Measurements from ENCODE around the gene PHYH. TPM values are rescaled to one million over a fixed set of nuclear protein-coding genes. Genes with fewer than 3 reads are reported as not detected.
"Not testable (repeated sequence)": the region's sequence is repeated elsewhere in the genome, so short reads cannot be mapped to it uniquely, and the experiment has no call there.

Gene PHYH
- total RNA-seq, 2 donors from 2014 or later = 10.9 to 14.6 TPM

- no peak overlapping the region for H3K4me3 Mint-ChIP-seq
- DNase-seq (no peak), ATAC-seq (no peak)
- H3K36me3 Mint-ChIP-seq (ENCODE audit: low read depth) = peaks cover 5% of the 10 kb centered on the region
- no peaks in the 10 kb centered on the region for H3K27me3 Mint-ChIP-seq
- no peak overlapping the region for H3K27ac Mint-ChIP-seq
- no peaks in the 10 kb centered on the region for H3K9me3 ChIP-seq (ENCODE audit: control insufficient read depth, low read length, poor library complexity, severe bottlenecking)
- peaks cover 5% of the 10 kb centered on the region for H3K4me1 Mint-ChIP-seq
Observed at GRCh38 chr10:13334556-13334955, 34.7 kb upstream of the PHYH start.

GRCh38 chr10:13331646-13332045 lies 31.8 kb upstream of the PHYH start:
- no peak for DNase-seq
- H3K27ac Mint-ChIP-seq = no peak overlapping the region
- peaks cover 5% of the 10 kb centered on the region for H3K36me3 Mint-ChIP-seq (ENCODE audit: low read depth)
- H3K27me3 Mint-ChIP-seq = no peaks in the 10 kb centered on the region
- no peaks in the 10 kb centered on the region for H3K4me1 Mint-ChIP-seq
- H3K4me3 Mint-ChIP-seq = no peak overlapping the region
- H3K9me3 ChIP-seq (ENCODE audit: control insufficient read depth, low read length, poor library complexity, severe bottlenecking) = no peaks in the 10 kb centered on the region
- ATAC-seq = no peak

GRCh38 chr10:13330980-13331379 lies 31.1 kb upstream of the PHYH start:
- not testable (repeated sequence) for H3K27me3 Mint-ChIP-seq; H3K36me3 Mint-ChIP-seq (ENCODE audit: low read depth); H3K4me1 Mint-ChIP-seq; H3K27ac Mint-ChIP-seq; ATAC-seq; H3K4me3 Mint-ChIP-seq; H3K9me3 ChIP-seq (ENCODE audit: control insufficient read depth, low read length, poor library complexity, severe bottlenecking); DNase-seq

GRCh38 chr10:13329565-13329964 lies 29.7 kb upstream of the PHYH start:
- H3K36me3 Mint-ChIP-seq (ENCODE audit: low read depth) = peaks cover 3% of the 10 kb centered on the region
- H3K27me3 Mint-ChIP-seq = no peaks in the 10 kb centered on the region
- H3K4me1 Mint-ChIP-seq = no peaks in the 10 kb centered on the region
- peak overlapping the region; percentile 60 for H3K27ac Mint-ChIP-seq
- no peaks in the 10 kb centered on the region for H3K9me3 ChIP-seq (ENCODE audit: control insufficient read depth, low read length, poor library complexity, severe bottlenecking)
- no peak for DNase-seq
- H3K4me3 Mint-ChIP-seq = no peak overlapping the region
- no peak for ATAC-seq

GRCh38 chr10:13328613-13329012 lies 28.7 kb upstream of the PHYH start:
- DNase-seq (no peak), ATAC-seq (no peak)
- Mint-ChIP-seq H3K36me3 (ENCODE audit: low read depth) (peaks cover 6% of the 10 kb centered on the region), H3K27ac (peak overlapping the region; percentile 63), H3K27me3 (no peaks in the 10 kb centered on the region), H3K4me3 (no peak overlapping the region), H3K4me1 (peaks cover 2% of the 10 kb centered on the region)
- no peaks in the 10 kb centered on the region for H3K9me3 ChIP-seq (ENCODE audit: control insufficient read depth, low read length, poor library complexity, severe bottlenecking)

- H3K4me1 Mint-ChIP-seq = peaks cover 2% of the 10 kb centered on the region
- no peaks in the 10 kb centered on the region for H3K27me3 Mint-ChIP-seq
- no peaks in the 10 kb centered on the region for H3K9me3 ChIP-seq (ENCODE audit: control insufficient read depth, low read length, poor library complexity, severe bottlenecking)
- H3K36me3 Mint-ChIP-seq (ENCODE audit: low read depth) = peaks cover 6% of the 10 kb centered on the region
- ATAC-seq (no peak), DNase-seq (no peak)
- peak overlapping the region; percentile 63 for H3K27ac Mint-ChIP-seq
- peak overlapping the region; percentile 25 for H3K4me3 Mint-ChIP-seq
Observed at GRCh38 chr10:13328126-13328525, 28.3 kb upstream of the PHYH start.

GRCh38 chr10:13327534-13327933 lies 27.7 kb upstream of the PHYH start:
- H3K27me3 Mint-ChIP-seq = no peaks in the 10 kb centered on the region

GRCh38 chr10:13322615-13323148 lies 22.8 kb upstream of the PHYH start:
- H3K9me3 ChIP-seq (ENCODE audit: control insufficient read depth, low read length, poor library complexity, severe bottlenecking) = no peaks in the 10 kb centered on the region
- Mint-ChIP-seq H3K4me3 (no peak overlapping the region), H3K27me3 (no peaks in the 10 kb centered on the region), H3K27ac (no peak overlapping the region), H3K4me1 (peaks cover 2% of the 10 kb centered on the region), H3K36me3 (ENCODE audit: low read depth) (peaks cover 5% of the 10 kb centered on the region)
- DNase-seq = no peak
- no peak for ATAC-seq

More at GRCh38 chr10:13327534-13327933, 27.7 kb upstream of the PHYH start:
- peaks cover 2% of the 10 kb centered on the region for H3K4me1 Mint-ChIP-seq
- H3K27ac Mint-ChIP-seq = no peak overlapping the region
- H3K4me3 Mint-ChIP-seq = no peak overlapping the region
- H3K36me3 Mint-ChIP-seq (ENCODE audit: low read depth) = peaks cover 6% of the 10 kb centered on the region
- no peak for DNase-seq
- ATAC-seq = no peak
- H3K9me3 ChIP-seq (ENCODE audit: control insufficient read depth, low read length, poor library complexity, severe bottlenecking) = no peaks in the 10 kb centered on the region

GRCh38 chr10:13321576-13321975 lies 21.7 kb upstream of the PHYH start:
- no peak for DNase-seq
- no peak for ATAC-seq
- H3K4me1 Mint-ChIP-seq = peaks cover 2% of the 10 kb centered on the region
- peaks cover 5% of the 10 kb centered on the region for H3K36me3 Mint-ChIP-seq (ENCODE audit: low read depth)
- peak overlapping the region; percentile 36 for H3K4me3 Mint-ChIP-seq
- H3K27ac Mint-ChIP-seq = no peak overlapping the region
- no peaks in the 10 kb centered on the region for H3K27me3 Mint-ChIP-seq
- H3K9me3 ChIP-seq (ENCODE audit: control insufficient read depth, low read length, poor library complexity, severe bottlenecking) = no peaks in the 10 kb centered on the region

GRCh38 chr10:13319166-13319565 lies 19.3 kb upstream of the PHYH start:
- H3K9me3 ChIP-seq (ENCODE audit: control insufficient read depth, low read length, poor library complexity, severe bottlenecking) = no peaks in the 10 kb centered on the region
- no peak overlapping the region for H3K4me3 Mint-ChIP-seq
- ATAC-seq = no peak
- H3K36me3 Mint-ChIP-seq (ENCODE audit: low read depth) = peaks cover 5% of the 10 kb centered on the region
- no peaks in the 10 kb centered on the region for H3K27me3 Mint-ChIP-seq
- no peak overlapping the region for H3K27ac Mint-ChIP-seq
- no peak for DNase-seq
- peaks cover 4% of the 10 kb centered on the region for H3K4me1 Mint-ChIP-seq

- Mint-ChIP-seq H3K27ac (no peak overlapping the region), H3K4me1 (peaks cover 3% of the 10 kb centered on the region), H3K36me3 (ENCODE audit: low read depth) (peaks cover 3% of the 10 kb centered on the region), H3K4me3 (no peak overlapping the region), H3K27me3 (no peaks in the 10 kb centered on the region)
- DNase-seq = no peak
- no peak for ATAC-seq
- no peaks in the 10 kb centered on the region for H3K9me3 ChIP-seq (ENCODE audit: control insufficient read depth, low read length, poor library complexity, severe bottlenecking)
Observed at GRCh38 chr10:13317474-13317873, 17.6 kb upstream of the PHYH start.

GRCh38 chr10:13316635-13317311 lies 16.9 kb upstream of the PHYH start:
- ATAC-seq (no peak), DNase-seq (no peak)
- Mint-ChIP-seq H3K27me3 (no peaks in the 10 kb centered on the region), H3K27ac (no peak overlapping the region), H3K4me1 (peaks cover 3% of the 10 kb centered on the region), H3K36me3 (ENCODE audit: low read depth) (peaks cover 3% of the 10 kb centered on the region), H3K4me3 (no peak overlapping the region)
- H3K9me3 ChIP-seq (ENCODE audit: control insufficient read depth, low read length, poor library complexity, severe bottlenecking) = no peaks in the 10 kb centered on the region

GRCh38 chr10:13315361-13315760 lies 15.5 kb upstream of the PHYH start:
- no peak overlapping the region for H3K4me3 Mint-ChIP-seq
- H3K9me3 ChIP-seq (ENCODE audit: control insufficient read depth, low read length, poor library complexity, severe bottlenecking) = no peaks in the 10 kb centered on the region
- no peak overlapping the region for H3K27ac Mint-ChIP-seq
- ATAC-seq = no peak
- H3K36me3 Mint-ChIP-seq (ENCODE audit: low read depth) = no peaks in the 10 kb centered on the region
- H3K27me3 Mint-ChIP-seq = no peaks in the 10 kb centered on the region
- no peak for DNase-seq
- H3K4me1 Mint-ChIP-seq = peaks cover 3% of the 10 kb centered on the region

GRCh38 chr10:13311177-13311575 lies 11.3 kb upstream of the PHYH start:
- no peak for ATAC-seq

More at GRCh38 chr10:13311177-13311575, 11.3 kb upstream of the PHYH start:
- no peaks in the 10 kb centered on the region for H3K27me3 Mint-ChIP-seq
- H3K4me1 Mint-ChIP-seq = peaks cover 3% of the 10 kb centered on the region
- no peaks in the 10 kb centered on the region for H3K9me3 ChIP-seq (ENCODE audit: control insufficient read depth, low read length, poor library complexity, severe bottlenecking)
- no peak overlapping the region for H3K27ac Mint-ChIP-seq
- no peaks in the 10 kb centered on the region for H3K36me3 Mint-ChIP-seq (ENCODE audit: low read depth)
- DNase-seq = no peak
- no peak overlapping the region for H3K4me3 Mint-ChIP-seq

Data from T-helper 17 cell (primary cell).